ENCODE results near the gene SLC25A14. TPM values are rescaled to one million over a fixed set of nuclear protein-coding genes. Genes with fewer than 3 reads are reported as not detected.

The SLC25A14 gene
- total and polyA plus RNA-seq, 2 of the 8 experiments (the other 6 are each of a cell fraction or from before 2014, with no cell fraction given): 9.3 to 14.2 TPM

DNA sequence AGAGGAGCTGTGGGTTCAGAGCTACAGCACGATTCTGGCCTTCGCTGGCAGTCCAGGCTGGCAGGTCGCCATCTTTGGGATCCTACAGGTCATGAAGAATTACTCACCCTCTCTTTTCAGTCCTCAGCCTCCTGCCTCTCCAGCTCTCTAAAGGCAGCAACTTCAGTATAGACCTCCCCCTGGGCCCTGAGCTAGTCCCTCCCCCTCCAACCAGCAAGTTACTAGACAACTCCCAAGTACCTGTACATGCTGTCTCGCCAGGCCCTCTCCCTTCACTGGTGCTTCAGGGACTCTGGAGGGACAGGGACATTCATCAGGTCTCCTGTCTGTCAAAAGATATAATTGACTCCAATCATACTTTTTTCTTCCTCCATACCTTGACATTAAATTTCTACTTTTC is 45.8 kb downstream of the SLC25A14 start, which contains the start of gene GPR119:
GPR119 (minus strand) TSS at position 155 of the 400 bp plus-strand sequence. CDS start 227 bp downstream, outside the sequence.
- no peak within 1 kb of the TSS for H2AFZ ChIP-seq (ENCODE audit: low read length)
- ChIA-PET CTCF (ENCODE audit: partially characterized antibody) (interaction anchor here (0.6 kb wide), 1 partner anchor 477 kb away, joined by 3 read pairs; no protein-coding TSS in a partner anchor), POLR2A (ENCODE audit: partially characterized antibody) (no interaction called here)
- no peaks in the 10 kb centered on the region for H3K9me3 ChIP-seq (ENCODE audit: insufficient read depth in 2 of 2, low read depth in 1 of 2, low read length in 1 of 2)
- no peak within 1 kb of the TSS for H3K4me3 ChIP-seq (ENCODE audit: extremely low read depth in 1 of 4, insufficient read depth in 2 of 4, low read depth in 3 of 4, low read length in 4 of 4)
- H2BK15ac ChIP-seq (ENCODE audit: low read length): no peak within 1 kb of the TSS
- DNase-seq (ENCODE audit: low read depth in 1 of 2, low spot score in 2 of 2) (no peak), FAIRE-seq (no peak)
- no peak within 1 kb of the TSS for H2BK120ac ChIP-seq (replicated peaks; ENCODE audit: low read depth, low read length)
- H3K23ac ChIP-seq (ENCODE audit: insufficient read length): no peak within 1 kb of the TSS
- no peak within 1 kb of the TSS for H3K4me2 ChIP-seq (ENCODE audit: insufficient read depth in 1 of 2, low read depth in 2 of 2, low read length in 2 of 2)
- no peaks in the 10 kb centered on the region for H4K20me1 ChIP-seq (replicated peaks in 1 of 2; ENCODE audit: control insufficient read depth in 1 of 2, insufficient read depth in 2 of 2, low read length in 2 of 2)
- no peak within 1 kb of the TSS for H3K14ac ChIP-seq (ENCODE audit: insufficient read length)
- H4K5ac ChIP-seq (ENCODE audit: insufficient read length, low read depth, low read length): no peak within 1 kb of the TSS
- H4K8ac ChIP-seq (ENCODE audit: extremely low read depth, insufficient read depth, low read length): no peak within 1 kb of the TSS
- no peak within 1 kb of the TSS for H3K56ac ChIP-seq (replicated peaks; ENCODE audit: insufficient read length, low read depth, low read length)
- no peak within 1 kb of the TSS for H2BK12ac ChIP-seq (ENCODE audit: low read depth, low read length)
- no peaks in the 10 kb centered on the region for H3K23me2 ChIP-seq (ENCODE audit: low read depth, low read length)
- no peak within 1 kb of the TSS for H2BK5ac ChIP-seq (ENCODE audit: low read depth, low read length)
- WGBS, 2 experiments (ENCODE audit: extremely low coverage in 1 of 2, insufficient coverage in 1 of 2, insufficient read length in 1 of 2, insufficient replicate concordance in 2 of 2, low coverage in 1 of 2, low lambda C conversion rate in 2 of 2, missing lambda C conversion rate in 1 of 2): 100% methylated on average over 4 of the region's 4 CpGs; no CpG with 5 or more reads in 1 of the 2 experiments
- no peak within 1 kb of the TSS for H4K91ac ChIP-seq (replicated peaks; ENCODE audit: insufficient read length, low read length)
- H3K9ac ChIP-seq (replicated peaks in 1 of 4; ENCODE audit: extremely low read depth in 1 of 4, low read depth in 3 of 4, low read length in 3 of 4): no peak within 1 kb of the TSS
- H3K4ac ChIP-seq (replicated peaks; ENCODE audit: insufficient read length, low read depth, low read length): no peak within 1 kb of the TSS
- no peaks in the 10 kb centered on the region; a peak in 1 of 7 replicates for H3K27me3 ChIP-seq (replicated peaks in 1 of 4; ENCODE audit: control insufficient read depth in 3 of 4, extremely low read depth in 1 of 4, insufficient read depth in 3 of 4, low read length in 3 of 4)
- H3K18ac ChIP-seq (ENCODE audit: extremely low read depth, low read length): no peak within 1 kb of the TSS
- H3K79me1 ChIP-seq (ENCODE audit: low read depth, low read length): no peaks in the 10 kb centered on the region
- H3K79me2 ChIP-seq (ENCODE audit: control insufficient read depth in 1 of 2, insufficient read depth in 2 of 2, low read length in 2 of 2): no peaks in the 10 kb centered on the region
- no peak within 1 kb of the TSS for H2BK20ac ChIP-seq (ENCODE audit: low read length)
- no peaks in the 10 kb centered on the region for H3K36me3 ChIP-seq (ENCODE audit: control insufficient read depth in 2 of 4, insufficient read depth in 4 of 4, low read length in 3 of 4)
- H2AK5ac ChIP-seq (ENCODE audit: low read depth, low read length): no peak within 1 kb of the TSS
- H3K4me1 ChIP-seq (replicated peaks in 1 of 4; ENCODE audit: control insufficient read depth in 3 of 4, insufficient read depth in 4 of 4, low read length in 3 of 4): no peaks in the 10 kb centered on the region
- H3K27ac ChIP-seq (ENCODE audit: low read depth, low read length): no peak within 1 kb of the TSS
- TF ChIP-seq FOSL1 (IDR thresholded peaks at IDR 0.05; ENCODE audit: insufficient read depth, low read depth, low read length) (no peak), JUN (IDR thresholded peaks at IDR 0.05; ENCODE audit: low read depth, low read length) (no peak), SIN3A (conservative IDR thresholded peaks at IDR 0.05 in 1 of 2, IDR thresholded peaks at IDR 0.05 in 1 of 2; ENCODE audit: low read depth in 1 of 2, low read length in 2 of 2) (no peak), POLR2AphosphoS5 (IDR thresholded peaks at IDR 0.05; ENCODE audit: low read depth, low read length) (no peak), EZH2 (IDR thresholded peaks at IDR 0.05; ENCODE audit: low read depth, low read length, severe bottlenecking) (no peak), ASH2L (IDR thresholded peaks at IDR 0.05; ENCODE audit: low read length) (no peak), JUND (IDR thresholded peaks at IDR 0.05; ENCODE audit: low read length) (no peak), RNF2 (IDR thresholded peaks at IDR 0.05; ENCODE audit: borderline replicate concordance, low read depth, low read length, missing control alignments, poor library complexity, severe bottlenecking) (no peak), POLR2A (IDR thresholded peaks at IDR 0.05; ENCODE audit: control extremely low read depth in 1 of 2, low read depth in 2 of 2, low read length in 2 of 2) (no peak), BACH1 (IDR thresholded peaks at IDR 0.05; ENCODE audit: low read length) (no peak), NRF1 (IDR thresholded peaks at IDR 0.05; ENCODE audit: low read depth, low read length) (no peak), ZNF274 (IDR thresholded peaks at IDR 0.05; ENCODE audit: borderline replicate concordance, extremely low read depth, low read length) (no peak), SP1 (IDR thresholded peaks at IDR 0.05; ENCODE audit: low read depth, low read length) (no peak)
- TF ChIP-seq, protein P1, sequence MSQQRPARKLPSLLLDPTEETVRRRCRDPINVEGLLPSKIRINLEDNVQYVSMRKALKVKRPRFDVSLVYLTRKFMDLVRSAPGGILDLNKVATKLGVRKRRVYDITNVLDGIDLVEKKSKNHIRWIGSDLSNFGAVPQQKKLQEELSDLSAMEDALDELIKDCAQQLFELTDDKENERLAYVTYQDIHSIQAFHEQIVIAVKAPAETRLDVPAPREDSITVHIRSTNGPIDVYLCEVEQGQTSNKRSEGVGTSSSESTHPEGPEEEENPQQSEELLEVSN (IDR thresholded peaks at IDR 0.05): no peak
